Measurements from ENCODE around the gene DGKD.

The DGKD gene

DNA sequence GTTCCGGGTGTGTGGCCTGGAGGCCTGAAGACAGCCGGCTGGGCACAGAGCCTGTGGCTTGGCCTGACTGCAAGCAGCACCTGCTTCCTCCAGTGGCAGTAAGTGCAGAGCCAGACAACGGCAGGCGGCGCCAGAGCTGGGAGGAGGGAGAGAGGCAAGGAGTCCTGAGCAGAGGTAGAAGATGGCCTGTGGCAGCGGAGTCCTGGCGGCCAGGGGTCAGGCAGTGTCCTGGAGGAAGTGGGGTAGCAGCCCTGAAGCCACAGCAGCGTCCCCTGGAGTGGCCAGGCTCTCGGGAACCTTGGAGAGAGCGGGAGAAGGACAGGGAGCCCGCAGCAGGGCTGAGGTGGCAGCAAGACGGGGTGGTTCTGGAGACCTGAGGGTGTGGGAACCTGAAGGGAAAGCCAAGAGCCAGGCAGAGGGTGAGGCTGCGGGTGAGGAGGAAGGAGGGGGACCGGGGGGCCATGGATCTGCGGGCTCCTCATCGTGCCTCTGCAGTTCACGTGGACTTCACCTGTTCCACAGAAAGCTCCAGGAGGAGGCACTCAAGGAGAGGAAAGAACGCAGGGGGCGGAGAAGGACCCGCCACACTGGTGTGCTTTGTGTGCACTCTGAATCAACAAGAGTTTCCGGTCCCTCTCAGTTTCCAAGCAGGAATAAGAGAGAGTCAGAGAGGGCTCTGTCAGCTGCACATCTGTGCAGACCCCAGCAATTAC lies 126.4 kb downstream of the DGKD start:
- DNase-seq = no peak

- no peak for DNase-seq
Measured at GRCh38 chr2:233481368-233482142, 127.3 kb downstream of the DGKD start.

GRCh38 chr2:233482616-233483015 lies 128.3 kb downstream of the DGKD start:
- no peak for DNase-seq

DNA sequence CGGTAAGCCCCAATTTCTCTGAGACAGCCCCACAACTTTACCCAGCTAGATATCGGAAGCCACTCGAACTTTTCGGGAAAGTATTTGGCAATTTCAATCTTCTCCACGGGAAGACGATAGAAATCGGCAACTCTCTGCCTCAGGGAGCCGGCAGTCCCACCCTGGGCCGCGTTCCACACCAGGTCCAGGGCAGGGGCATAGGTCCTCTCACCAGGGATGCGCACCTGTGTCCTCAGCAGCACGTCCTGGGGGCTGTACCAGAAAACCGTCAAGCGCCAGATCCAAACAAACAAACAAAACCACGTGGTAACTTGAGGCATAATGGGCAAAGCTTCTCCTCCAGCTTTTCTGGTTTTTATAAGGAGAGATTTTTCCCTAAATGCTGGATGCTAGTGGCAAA lies 131.4 kb downstream of the DGKD start:
- no peak for DNase-seq

DNA sequence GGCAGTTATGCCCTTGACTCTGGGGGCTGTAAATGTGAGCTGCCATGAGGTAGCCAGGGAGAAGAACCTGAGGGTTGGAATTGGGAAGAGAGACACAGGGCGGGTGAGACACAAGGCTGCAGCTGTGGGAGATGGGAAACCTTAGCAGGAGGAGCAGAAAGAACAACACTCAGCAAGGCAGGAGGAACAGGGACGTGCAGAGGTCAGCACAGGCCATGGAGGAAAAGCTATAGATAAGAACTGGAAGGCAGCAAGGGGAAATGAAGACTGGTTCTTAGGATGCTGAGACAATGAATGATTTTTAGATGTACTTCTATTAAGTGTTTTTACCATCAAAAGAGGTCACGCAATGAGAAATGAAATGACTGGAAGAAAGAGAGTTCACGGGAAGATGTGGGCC lies 132.1 kb downstream of the DGKD start:
- no peak for DNase-seq

DNA sequence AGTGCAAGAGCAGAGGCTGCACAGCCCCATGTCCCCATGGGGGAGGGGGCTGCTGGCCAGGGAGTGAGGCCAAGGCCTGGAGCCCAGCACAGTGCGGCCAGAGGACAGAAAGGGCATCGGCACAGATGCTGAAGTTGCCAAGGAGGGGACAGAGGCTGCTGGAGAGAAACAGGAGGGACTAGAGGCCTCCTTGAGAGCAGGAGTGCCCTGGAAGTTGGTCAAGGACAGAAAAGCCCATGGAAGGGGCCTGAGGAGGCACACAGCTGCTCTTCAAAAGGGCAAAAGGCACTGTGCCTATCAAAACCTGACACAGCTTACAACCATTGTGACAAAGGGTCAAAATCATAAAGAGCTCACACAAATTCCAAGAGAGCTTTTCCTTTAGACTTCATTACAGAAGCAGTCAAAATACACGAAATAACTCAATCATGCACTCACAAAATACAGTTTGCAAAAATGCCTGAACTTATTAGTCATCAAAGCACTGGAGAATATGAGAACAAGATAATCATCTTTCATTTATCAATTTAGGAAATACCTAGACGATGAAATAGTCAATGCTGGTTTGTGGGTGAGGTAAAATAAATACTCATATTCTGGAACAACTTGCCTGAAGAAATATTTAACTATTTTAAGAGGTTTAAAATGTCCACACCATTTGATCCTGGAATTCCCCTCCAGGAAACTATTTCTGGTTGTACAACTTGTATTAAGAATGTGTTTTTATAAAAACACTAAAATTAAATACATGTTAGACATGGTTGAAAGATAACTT lies 132.7 kb downstream of the DGKD start:
- no peak for DNase-seq

DNA sequence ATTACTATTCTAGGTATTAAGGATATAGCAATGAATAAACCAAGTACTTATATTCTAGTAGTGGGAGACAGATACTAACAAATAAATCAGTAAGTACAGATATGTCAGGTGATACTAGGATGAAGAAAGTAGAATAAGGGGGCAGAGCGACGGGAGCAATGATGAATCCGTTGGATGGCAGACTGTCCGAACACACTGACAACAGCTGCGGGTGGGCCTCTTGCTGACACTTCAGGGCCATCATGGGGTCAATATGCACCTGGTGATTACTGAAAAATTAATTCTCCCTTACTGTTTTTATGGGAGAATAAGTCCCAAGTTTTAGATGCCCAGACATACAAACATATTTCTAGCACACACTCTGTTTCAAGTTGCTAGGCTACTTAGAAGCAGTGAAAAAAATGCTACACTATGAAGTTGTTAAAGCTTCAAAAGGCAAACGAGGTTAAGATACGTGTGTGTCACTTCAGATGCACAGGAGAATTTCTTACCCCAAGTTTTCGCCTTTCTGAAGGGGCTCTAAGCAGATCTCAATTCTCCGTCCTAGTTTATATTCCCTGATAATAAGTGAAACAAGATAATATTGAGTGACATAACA lies 133.6 kb downstream of the DGKD start:
- DNase-seq = no peak

- DNase-seq = no peak
Measured at GRCh38 chr2:233489143-233489542, 134.8 kb downstream of the DGKD start.

- no peak for DNase-seq
Measured at GRCh38 chr2:233489666-233490065, 135.4 kb downstream of the DGKD start.

DNA sequence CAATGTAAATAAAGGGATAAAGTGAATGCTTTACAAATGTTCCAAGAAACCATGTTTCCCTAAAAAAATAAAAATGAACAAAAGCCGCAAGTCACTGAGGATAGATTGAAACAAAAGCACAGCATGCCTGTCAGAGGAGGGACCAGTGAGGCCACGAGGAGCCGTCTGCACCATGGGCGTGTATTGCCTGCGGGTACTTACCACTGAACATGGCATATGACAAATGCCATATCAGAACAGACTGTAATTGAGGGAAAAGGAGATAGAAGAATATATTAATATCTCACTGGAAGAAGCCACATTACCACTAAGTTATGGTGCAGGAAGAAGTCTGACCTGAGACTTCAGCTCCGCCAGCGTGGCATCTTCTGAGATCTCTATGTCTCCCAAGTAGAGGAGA lies 136.5 kb downstream of the DGKD start:
- no peak for DNase-seq

- no peak for DNase-seq
Measured at GRCh38 chr2:233491326-233491725, 137.0 kb downstream of the DGKD start.

DNA sequence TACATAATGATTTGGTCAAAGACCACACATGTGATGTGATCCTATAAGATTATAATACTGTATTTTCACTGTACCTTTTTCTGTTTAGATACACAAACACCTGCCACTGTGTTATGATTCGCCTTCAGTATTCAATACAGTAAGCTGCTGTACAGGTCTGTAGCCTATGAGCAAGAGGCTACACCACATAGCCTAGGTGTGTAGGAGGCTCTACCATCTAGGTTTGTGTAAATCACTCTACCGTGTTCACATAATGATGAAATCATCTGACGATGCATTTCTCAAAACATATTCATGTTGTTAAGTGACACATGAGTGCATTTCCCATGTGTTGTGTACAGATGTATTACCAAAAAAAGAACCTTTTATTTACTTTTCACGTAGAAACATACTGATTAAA lies 137.8 kb downstream of the DGKD start:
- DNase-seq = no peak

DNA sequence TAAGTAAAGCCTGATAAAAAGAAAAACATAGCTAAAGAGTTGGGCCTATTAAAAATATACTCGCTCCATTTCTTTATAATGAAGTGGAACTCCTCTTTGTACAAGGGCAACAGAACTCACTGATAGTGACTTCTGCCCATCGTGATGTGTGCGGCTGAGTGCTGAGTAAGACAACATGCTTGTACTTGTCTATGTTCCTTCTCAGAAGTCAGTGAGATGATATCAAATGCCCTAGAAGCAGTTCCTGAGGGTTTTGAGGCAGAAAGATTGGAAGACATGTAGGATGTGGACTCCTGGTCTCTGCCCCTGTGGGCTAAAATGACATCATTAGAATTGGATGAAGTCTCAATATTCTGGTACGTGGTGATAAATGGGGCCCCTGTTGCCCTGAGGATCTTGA lies 138.5 kb downstream of the DGKD start:
- no peak for DNase-seq

DNA sequence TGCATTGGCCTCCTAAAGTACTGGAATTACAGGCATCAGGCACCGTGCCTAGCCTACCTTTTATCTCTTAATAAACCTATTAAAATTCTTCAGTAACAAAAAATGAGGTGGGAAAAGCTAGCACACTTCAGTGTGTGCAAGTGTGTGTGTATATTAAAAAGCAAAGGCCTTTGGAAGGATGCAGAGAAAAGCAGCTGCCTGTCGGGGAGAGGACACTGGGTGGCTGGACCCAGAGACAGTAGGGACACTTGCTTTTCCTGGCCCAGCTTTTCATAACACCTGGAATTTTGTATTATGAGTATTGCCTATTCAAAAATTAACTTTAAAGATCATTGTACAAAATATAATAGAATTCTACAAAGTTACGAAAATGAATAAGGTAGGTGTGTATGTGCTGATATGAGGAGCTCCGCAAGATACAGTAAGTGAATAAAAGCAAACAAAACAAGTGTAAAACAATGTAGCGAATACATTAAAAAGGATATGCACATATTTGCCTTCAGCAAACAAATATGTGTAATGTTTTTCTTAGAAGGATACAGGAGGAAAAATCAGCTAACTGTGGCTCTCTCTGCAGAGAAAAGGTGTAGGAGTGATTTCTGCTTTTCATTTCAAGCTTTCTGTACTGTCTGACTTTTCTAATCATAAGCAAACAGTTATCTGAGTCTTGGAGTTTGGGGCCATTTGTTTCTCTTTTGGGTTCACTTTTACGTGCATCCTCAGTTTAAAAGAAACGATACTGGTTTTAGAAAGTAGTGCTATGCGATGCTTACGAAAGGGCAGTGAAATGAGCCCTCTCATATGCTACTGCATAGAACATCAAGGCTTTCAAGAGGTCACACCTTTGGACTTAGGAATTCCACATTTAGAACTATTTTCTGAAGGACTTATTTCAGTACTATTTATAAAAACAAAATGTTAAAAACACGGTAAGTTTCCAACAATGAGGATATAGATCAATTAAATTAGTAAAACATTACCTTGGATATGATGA lies 141.5 kb downstream of the DGKD start:
- no peak for DNase-seq

- no peak for DNase-seq
Measured at GRCh38 chr2:233497692-233498091, 143.4 kb downstream of the DGKD start.

GRCh38 chr2:233498126-233498525 lies 143.8 kb downstream of the DGKD start:
- DNase-seq = no peak

DNA sequence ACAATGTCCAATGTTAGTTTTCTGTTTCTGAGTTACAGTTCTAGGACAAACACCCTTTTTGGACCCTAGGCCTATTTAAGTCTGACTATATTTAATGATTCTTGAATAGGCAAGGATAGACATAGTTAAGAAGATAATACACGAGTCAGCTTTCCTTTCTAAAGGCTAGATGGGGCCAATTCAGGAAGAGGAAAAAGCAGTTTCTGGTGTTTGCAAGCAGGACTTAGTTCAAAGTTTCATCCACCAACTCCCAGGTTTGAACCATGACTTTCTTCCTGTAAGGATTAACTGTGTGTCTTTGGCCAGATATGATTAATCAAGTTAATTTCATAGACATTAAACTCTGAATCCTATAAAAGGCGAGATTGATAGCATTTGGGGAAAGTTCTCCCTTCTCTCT lies 145.6 kb downstream of the DGKD start:
- DNase-seq = no peak

GRCh38 chr2:233501198-233502076 lies 147.1 kb downstream of the DGKD start:
- no peak for DNase-seq

DNA sequence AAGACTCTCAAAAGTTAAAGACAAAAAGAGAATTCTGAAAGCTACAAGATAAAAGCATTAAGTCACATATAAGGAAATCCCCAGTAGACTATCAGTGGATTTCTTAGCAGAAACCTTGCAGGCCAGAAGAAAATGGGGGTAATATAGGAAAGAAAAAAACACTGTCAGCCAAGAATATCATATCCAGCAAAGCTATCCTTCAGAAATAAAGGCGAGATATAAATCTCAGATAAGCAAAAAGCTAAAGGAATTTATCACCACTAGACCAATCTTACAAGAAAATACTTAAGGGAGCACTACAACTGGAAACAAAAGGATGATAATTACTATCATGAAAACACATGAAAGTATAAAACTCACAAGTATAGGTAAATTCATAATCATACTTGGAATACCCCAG lies 149.2 kb downstream of the DGKD start:
- no peak for DNase-seq

GRCh38 chr2:233503947-233504637 lies 149.8 kb downstream of the DGKD start:
- DNase-seq = no peak

All from NCI-H1694 (cell line).